ENCODE data around the gene IP6K2. TPM values are rescaled to one million over a fixed set of nuclear protein-coding genes. Genes with fewer than 3 reads are reported as not detected.

IP6K2 gene
- total and polyA plus RNA-seq, 10 of the 15 experiments (the other 5 are each of a cell fraction or from before 2014, with no cell fraction given): 25.8 to 95.9 (median 69.0) TPM

DNA sequence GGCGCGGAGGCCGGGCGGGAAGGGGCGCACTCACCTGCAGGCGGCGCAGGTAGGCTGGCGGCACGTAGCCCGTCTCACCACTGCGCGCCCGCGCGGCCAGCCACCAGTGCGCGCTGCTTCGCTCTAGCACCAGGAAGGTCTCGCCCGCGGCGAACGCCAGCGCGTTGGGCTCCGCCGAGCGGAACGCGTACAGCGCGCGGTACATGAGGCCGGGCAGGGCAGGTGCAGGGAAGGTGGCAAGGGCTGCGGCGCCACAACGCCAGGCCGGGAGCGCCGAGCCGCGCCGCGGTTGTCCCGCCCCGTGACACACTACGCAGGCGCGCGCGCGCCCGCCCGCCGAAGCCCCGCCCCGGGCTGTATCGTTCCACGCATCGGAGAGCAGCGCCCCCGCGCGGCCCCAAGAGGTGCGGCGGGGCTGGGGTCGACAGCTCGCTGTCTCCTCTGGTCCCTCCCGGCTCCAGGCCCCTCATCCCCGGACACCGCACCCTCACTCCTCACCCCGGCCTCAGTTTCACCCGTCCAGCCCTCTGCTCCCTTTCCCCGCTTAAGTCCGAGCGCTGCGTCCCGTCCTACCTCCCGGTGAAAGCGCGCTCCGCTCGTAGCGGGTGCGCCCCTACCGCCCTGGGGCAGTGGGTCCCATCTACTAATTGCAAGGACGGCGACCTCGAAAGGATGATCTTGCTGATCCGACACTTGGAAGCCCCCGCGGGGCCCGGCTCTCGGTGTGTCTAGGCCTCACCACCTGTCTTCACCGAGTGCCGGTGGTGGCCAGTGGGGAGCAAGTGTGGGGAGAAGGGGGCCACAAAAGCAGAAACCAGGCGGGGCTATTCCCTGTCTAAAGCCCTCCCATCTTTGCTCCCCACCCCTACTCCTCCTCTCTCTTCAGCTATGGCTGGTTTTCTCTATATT, 31.2 kb downstream of the IP6K2 start, which contains the start of gene NCKIPSD (continued):
- TF ChIP-seq RCOR1 (conservative IDR thresholded peaks at IDR 0.05; ENCODE audit: low read depth, low read length): no peak
- TF ChIP-seq, protein P1, sequence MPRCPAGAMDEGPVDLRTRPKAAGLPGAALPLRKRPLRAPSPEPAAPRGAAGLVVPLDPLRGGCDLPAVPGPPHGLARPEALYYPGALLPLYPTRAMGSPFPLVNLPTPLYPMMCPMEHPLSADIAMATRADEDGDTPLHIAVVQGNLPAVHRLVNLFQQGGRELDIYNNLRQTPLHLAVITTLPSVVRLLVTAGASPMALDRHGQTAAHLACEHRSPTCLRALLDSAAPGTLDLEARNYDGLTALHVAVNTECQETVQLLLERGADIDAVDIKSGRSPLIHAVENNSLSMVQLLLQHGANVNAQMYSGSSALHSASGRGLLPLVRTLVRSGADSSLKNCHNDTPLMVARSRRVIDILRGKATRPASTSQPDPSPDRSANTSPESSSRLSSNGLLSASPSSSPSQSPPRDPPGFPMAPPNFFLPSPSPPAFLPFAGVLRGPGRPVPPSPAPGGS (IDR thresholded peaks at IDR 0.05; ENCODE audit: borderline replicate concordance, insufficient read depth, low read depth, low read length, poor library complexity, severe bottlenecking): no peak
- TF ChIP-seq ATF7 (IDR thresholded peaks at IDR 0.05; ENCODE audit: low read depth): no peak
- TF ChIP-seq NRF1 (conservative IDR thresholded peaks at IDR 0.05; ENCODE audit: low read depth, low read length): peak; percentile 61
- no peak for TF ChIP-seq RAD51 (IDR thresholded peaks at IDR 0.05)
- 0 out of 2 replicates have a peak, but pooled peaks have one; percentile 39 for TF ChIP-seq YY1 (IDR thresholded peaks at IDR 0.05; ENCODE audit: low read depth, low read length)
- TF ChIP-seq POLR2AphosphoS2 (IDR thresholded peaks at IDR 0.05; ENCODE audit: low read depth, low read length): peak; percentile 63; the same call in 1 of the 2 replicates
- TF ChIP-seq JUNB (IDR thresholded peaks at IDR 0.05): no peak
- TF ChIP-seq, protein P2, sequence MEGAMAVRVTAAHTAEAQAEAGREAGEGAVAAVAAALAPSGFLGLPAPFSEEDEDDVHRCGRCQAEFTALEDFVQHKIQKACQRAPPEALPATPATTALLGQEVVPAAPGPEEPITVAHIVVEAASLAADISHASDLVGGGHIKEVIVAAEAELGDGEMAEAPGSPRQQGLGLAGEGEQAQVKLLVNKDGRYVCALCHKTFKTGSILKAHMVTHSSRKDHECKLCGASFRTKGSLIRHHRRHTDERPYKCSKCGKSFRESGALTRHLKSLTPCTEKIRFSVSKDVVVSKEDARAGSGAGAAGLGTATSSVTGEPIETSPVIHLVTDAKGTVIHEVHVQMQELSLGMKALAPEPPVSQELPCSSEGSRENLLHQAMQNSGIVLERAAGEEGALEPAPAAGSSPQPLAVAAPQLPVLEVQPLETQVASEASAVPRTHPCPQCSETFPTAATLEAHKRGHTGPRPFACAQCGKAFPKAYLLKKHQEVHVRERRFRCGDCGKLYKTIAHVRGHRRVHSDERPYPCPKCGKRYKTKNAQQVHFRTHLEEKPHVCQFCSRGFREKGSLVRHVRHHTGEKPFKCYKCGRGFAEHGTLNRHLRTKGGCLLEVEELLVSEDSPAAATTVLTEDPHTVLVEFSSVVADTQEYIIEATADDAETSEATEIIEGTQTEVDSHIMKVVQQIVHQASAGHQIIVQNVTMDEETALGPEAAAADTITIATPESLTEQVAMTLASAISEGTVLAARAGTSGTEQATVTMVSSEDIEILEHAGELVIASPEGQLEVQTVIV (IDR thresholded peaks at IDR 0.05; ENCODE audit: borderline replicate concordance, partially characterized antibody): no peak
- no peak for TF ChIP-seq PAX8 (IDR thresholded peaks at IDR 0.05)
- TF ChIP-seq, protein P3, sequence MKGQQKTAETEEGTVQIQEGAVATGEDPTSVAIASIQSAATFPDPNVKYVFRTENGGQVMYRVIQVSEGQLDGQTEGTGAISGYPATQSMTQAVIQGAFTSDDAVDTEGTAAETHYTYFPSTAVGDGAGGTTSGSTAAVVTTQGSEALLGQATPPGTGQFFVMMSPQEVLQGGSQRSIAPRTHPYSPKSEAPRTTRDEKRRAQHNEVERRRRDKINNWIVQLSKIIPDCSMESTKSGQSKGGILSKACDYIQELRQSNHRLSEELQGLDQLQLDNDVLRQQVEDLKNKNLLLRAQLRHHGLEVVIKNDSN (IDR thresholded peaks at IDR 0.05; ENCODE audit: borderline replicate concordance, extremely low read length, insufficient read depth, low read depth, low read length): no peak
- TF ChIP-seq SMAD1 (IDR thresholded peaks at IDR 0.05; ENCODE audit: low read depth, partially characterized antibody): no peak
- TF ChIP-seq, protein P4, sequence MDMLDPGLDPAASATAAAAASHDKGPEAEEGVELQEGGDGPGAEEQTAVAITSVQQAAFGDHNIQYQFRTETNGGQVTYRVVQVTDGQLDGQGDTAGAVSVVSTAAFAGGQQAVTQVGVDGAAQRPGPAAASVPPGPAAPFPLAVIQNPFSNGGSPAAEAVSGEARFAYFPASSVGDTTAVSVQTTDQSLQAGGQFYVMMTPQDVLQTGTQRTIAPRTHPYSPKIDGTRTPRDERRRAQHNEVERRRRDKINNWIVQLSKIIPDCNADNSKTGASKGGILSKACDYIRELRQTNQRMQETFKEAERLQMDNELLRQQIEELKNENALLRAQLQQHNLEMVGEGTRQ (IDR thresholded peaks at IDR 0.05; ENCODE audit: borderline replicate concordance, low read depth, low read length): no peak
- TF ChIP-seq TAF1 (IDR thresholded peaks at IDR 0.05; ENCODE audit: borderline replicate concordance, low read depth, low read length): peak; percentile 44; the same call in 1 of the 2 replicates
- peak; percentile 89 for TF ChIP-seq BACH1 (IDR thresholded peaks at IDR 0.05; ENCODE audit: borderline replicate concordance)
- no peak for TF ChIP-seq PML (IDR thresholded peaks at IDR 0.05; ENCODE audit: low read length)
- no peak for TF ChIP-seq ESRRA (IDR thresholded peaks at IDR 0.05; ENCODE audit: low read length)
- 0 out of 2 replicates have a peak, but pooled peaks have one; percentile 44 for TF ChIP-seq ZNF24 (IDR thresholded peaks at IDR 0.05)
- TF ChIP-seq YBX1 (IDR thresholded peaks at IDR 0.05): no peak
- no peak for TF ChIP-seq CEBPB (IDR thresholded peaks at IDR 0.05; ENCODE audit: borderline replicate concordance in 1 of 2, low read depth in 2 of 2, low read length in 2 of 2)
- TF ChIP-seq MYC (IDR thresholded peaks at IDR 0.05; ENCODE audit: insufficient read depth, insufficient read length, insufficient replicate concordance, low read length, severe bottlenecking): peak; percentile 38
- peak in 1 of 2 experiments; percentile 41; a peak in 2 of 3 replicates for TF ChIP-seq EGR1 (IDR thresholded peaks at IDR 0.05; ENCODE audit: borderline replicate concordance in 1 of 2, low read depth in 2 of 2, low read length in 2 of 2)
- TF ChIP-seq, protein P5, sequence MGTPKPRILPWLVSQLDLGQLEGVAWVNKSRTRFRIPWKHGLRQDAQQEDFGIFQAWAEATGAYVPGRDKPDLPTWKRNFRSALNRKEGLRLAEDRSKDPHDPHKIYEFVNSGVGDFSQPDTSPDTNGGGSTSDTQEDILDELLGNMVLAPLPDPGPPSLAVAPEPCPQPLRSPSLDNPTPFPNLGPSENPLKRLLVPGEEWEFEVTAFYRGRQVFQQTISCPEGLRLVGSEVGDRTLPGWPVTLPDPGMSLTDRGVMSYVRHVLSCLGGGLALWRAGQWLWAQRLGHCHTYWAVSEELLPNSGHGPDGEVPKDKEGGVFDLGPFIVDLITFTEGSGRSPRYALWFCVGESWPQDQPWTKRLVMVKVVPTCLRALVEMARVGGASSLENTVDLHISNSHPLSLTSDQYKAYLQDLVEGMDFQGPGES (IDR thresholded peaks at IDR 0.05): no peak

All from GM12878 (cell line).